Endodermal cell (in vitro differentiated cells): Measurements from ENCODE around the gene FKBP1A. TPM values are rescaled to one million over a fixed set of nuclear protein-coding genes. Genes with fewer than 3 reads are reported as not detected.

ENCODE experiments used
- DNase-seq: peaks from one replicate; pipeline ENCODE4 v3.0.0-alpha.2; 2017
- H3K27ac ChIP-seq: 2 replicates; pipeline ENCODE4 v1.5.1; 2013; ENCODE audit warnings: mild to moderate bottlenecking, low read depth, low read length, moderate library complexity
- H3K27me3 ChIP-seq: 2 replicates; pipeline ENCODE4 v1.6.1; 2013; ENCODE audit warnings: mild to moderate bottlenecking, low read length, moderate library complexity; ENCODE audit not compliant: insufficient read depth, control insufficient read depth, poor library complexity, severe bottlenecking
- H3K36me3 ChIP-seq: 2 replicates; pipeline ENCODE4 v1.7.0; 2013; ENCODE audit warnings: mild to moderate bottlenecking, low read length, moderate library complexity; ENCODE audit not compliant: control insufficient read depth, insufficient read depth
- H3K4me1 ChIP-seq: one replicate; pipeline ENCODE4 v1.7.0; 2013; ENCODE audit warnings: low read length; ENCODE audit not compliant: control insufficient read depth, insufficient read depth
- H3K4me3 ChIP-seq: 2 replicates; pipeline ENCODE4 v1.5.1; 2013; ENCODE audit warnings: mild to moderate bottlenecking, low read length, moderate library complexity
- H3K9ac ChIP-seq: 2 replicates; pipeline ENCODE4 v1.6.1; 2013; ENCODE audit warnings: mild to moderate bottlenecking, low read length, moderate library complexity; ENCODE audit not compliant: poor library complexity, severe bottlenecking; ENCODE audit errors: extremely low read depth
- H3K9me3 ChIP-seq: 2 replicates; pipeline ENCODE4 v1.6.1; 2013; ENCODE audit warnings: mild to moderate bottlenecking, low read length, moderate library complexity; ENCODE audit not compliant: control insufficient read depth
- H3K27ac Mint-ChIP-seq: 2 replicates; pipeline ENCODE4 v1.8.0; 2020; ENCODE audit warnings: mixed read lengths
- H3K27me3 Mint-ChIP-seq: 2 replicates; pipeline ENCODE4 v1.8.0; 2021; ENCODE audit warnings: mild to moderate bottlenecking, mixed read lengths; ENCODE audit not compliant: insufficient read depth
- H3K36me3 Mint-ChIP-seq: 2 replicates; pipeline ENCODE4 v1.8.0; 2020; ENCODE audit warnings: low read depth, mixed read lengths
- H3K4me1 Mint-ChIP-seq: 2 replicates; pipeline ENCODE4 v1.8.0; 2020; ENCODE audit warnings: mixed read lengths
- H3K4me3 Mint-ChIP-seq: 2 replicates; pipeline ENCODE4 v1.8.0; 2020; ENCODE audit warnings: mild to moderate bottlenecking, moderate library complexity, mixed read lengths
- H3K9me3 Mint-ChIP-seq: 2 replicates; pipeline ENCODE4 v1.8.0; 2020; ENCODE audit warnings: mild to moderate bottlenecking, mixed read lengths
- WGBS, 2 experiments: methylation state at CpG; one replicate each; pipeline versions ENCODE4 v1.1.5 to v1.1.7; 2013; ENCODE audit warnings: missing lambda C conversion rate in 2 of 2, mixed read lengths in 1 of 2; ENCODE audit not compliant: insufficient coverage in 1 of 2, insufficient read length in 1 of 2; 5-methylcytosine and 5-hydroxymethylcytosine counted together
- total RNA-seq, 2 donors: library from RNA; stranded (reverse); fragmentation: NEBNext Ultra II Directional in 1 of 2; extraction: Animal tissue kit (Norgen Biotek cat#: 25700) in 1 of 2; gene quantifications; 2 replicates in 1 of 2; 3 replicates in 1 of 2; pipeline ENCODE4 v1.2.1, GENCODE V29; 2021
- TF ChIP-seq, protein P1 (sequence below): fragments of 200-600 bp; sonication (generic); conservative IDR thresholded peaks from 2 replicates; pipeline ENCODE4 v1.5.0; 2021; ENCODE audit warnings: antibody characterized with exemption, mild to moderate bottlenecking

FKBP1A gene
- total RNA-seq, 2 donors from 2014 or later = 181 to 185 TPM

GRCh38 chr20:1396702-1397101, 3.8 kb upstream of the FKBP1A start:
- DNase-seq = no peak
- Histone ChIP-seq H3K27me3 (peaks cover 31% of the 10 kb centered on the region), H3K4me1 (no peaks in the 10 kb centered on the region), H3K9me3 (no peaks in the 10 kb centered on the region), H3K36me3 (no peaks in the 10 kb centered on the region), H3K9ac (no peak overlapping the region), H3K4me3 (no peak overlapping the region), H3K27ac (no peak overlapping the region)
- Mint-ChIP-seq H3K9me3 (peaks cover 6% of the 10 kb centered on the region), H3K27ac (no peak overlapping the region), H3K4me1 (peaks cover 7% of the 10 kb centered on the region), H3K4me3 (no peak overlapping the region), H3K27me3 (peaks cover 58% of the 10 kb centered on the region), H3K36me3 (no peaks in the 10 kb centered on the region)
- 79 to 87% methylated on average over 4 of the region's 4 CpGs for WGBS, 2 experiments
- TF ChIP-seq, protein P1, sequence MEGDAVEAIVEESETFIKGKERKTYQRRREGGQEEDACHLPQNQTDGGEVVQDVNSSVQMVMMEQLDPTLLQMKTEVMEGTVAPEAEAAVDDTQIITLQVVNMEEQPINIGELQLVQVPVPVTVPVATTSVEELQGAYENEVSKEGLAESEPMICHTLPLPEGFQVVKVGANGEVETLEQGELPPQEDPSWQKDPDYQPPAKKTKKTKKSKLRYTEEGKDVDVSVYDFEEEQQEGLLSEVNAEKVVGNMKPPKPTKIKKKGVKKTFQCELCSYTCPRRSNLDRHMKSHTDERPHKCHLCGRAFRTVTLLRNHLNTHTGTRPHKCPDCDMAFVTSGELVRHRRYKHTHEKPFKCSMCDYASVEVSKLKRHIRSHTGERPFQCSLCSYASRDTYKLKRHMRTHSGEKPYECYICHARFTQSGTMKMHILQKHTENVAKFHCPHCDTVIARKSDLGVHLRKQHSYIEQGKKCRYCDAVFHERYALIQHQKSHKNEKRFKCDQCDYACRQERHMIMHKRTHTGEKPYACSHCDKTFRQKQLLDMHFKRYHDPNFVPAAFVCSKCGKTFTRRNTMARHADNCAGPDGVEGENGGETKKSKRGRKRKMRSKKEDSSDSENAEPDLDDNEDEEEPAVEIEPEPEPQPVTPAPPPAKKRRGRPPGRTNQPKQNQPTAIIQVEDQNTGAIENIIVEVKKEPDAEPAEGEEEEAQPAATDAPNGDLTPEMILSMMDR = no peak

GRCh38 chr20:1396264-1396663, 3.4 kb upstream of the FKBP1A start:
- Mint-ChIP-seq H3K4me1 (peaks cover 11% of the 10 kb centered on the region), H3K27ac (no peak overlapping the region), H3K27me3 (peaks cover 58% of the 10 kb centered on the region), H3K9me3 (peaks cover 6% of the 10 kb centered on the region), H3K36me3 (no peaks in the 10 kb centered on the region), H3K4me3 (no peak overlapping the region)
- 67% methylated on average over 1 of the region's 1 CpG; no CpG with 5 or more reads in 1 of the 2 experiments for WGBS, 2 experiments
- Histone ChIP-seq H3K27ac (no peak overlapping the region), H3K4me1 (no peaks in the 10 kb centered on the region), H3K9ac (no peak overlapping the region), H3K27me3 (peaks cover 31% of the 10 kb centered on the region), H3K4me3 (no peak overlapping the region), H3K36me3 (no peaks in the 10 kb centered on the region), H3K9me3 (no peaks in the 10 kb centered on the region)
- DNase-seq = no peak
- TF ChIP-seq, protein P1 = no peak

- TF ChIP-seq, protein P1 = no peak
- Mint-ChIP-seq H3K27ac (no peak overlapping the region), H3K9me3 (peaks cover 6% of the 10 kb centered on the region), H3K27me3 (peaks cover 56% of the 10 kb centered on the region), H3K4me1 (peaks cover 24% of the 10 kb centered on the region), H3K4me3 (no peak overlapping the region), H3K36me3 (peaks cover 3% of the 10 kb centered on the region)
- peaks cover 6% of the 10 kb centered on the region for H3K36me3 ChIP-seq
- H3K27me3 ChIP-seq = peaks cover 31% of the 10 kb centered on the region
- no peaks in the 10 kb centered on the region for H3K9me3 ChIP-seq
- peaks cover 7% of the 10 kb centered on the region for H3K4me1 ChIP-seq
- DNase-seq = no peak
- no peak overlapping the region for H3K9ac ChIP-seq
- no peak overlapping the region for H3K27ac ChIP-seq
- WGBS, 2 experiments = 54 to 67% methylated on average over 2 of the region's 2 CpGs
- no peak overlapping the region for H3K4me3 ChIP-seq
These were observed 1.8 kb upstream of the FKBP1A start for GRCh38 chr20:1394686-1395085.
